B cell (primary cell): ENCODE results near the gene MKRN2. TPM values are rescaled to one million over a fixed set of nuclear protein-coding genes. Genes with fewer than 3 reads are reported as not detected.

Experiments
- ATAC-seq: fragments of 200-7000 bp; cut with Tn5 transposase; one replicate; pipeline ENCODE4 v1.10.0; 2021; ENCODE audit warnings: low read depth, mild to moderate bottlenecking, moderate number of reproducible peaks, moderate library complexity
- CTCF ChIA-PET: fragments of 350-600 bp; sonication (Branson Sonifier 250); formaldehyde crosslinking; loops from one replicate; lab custom pipeline; 2021; ENCODE audit warnings: antibody characterized with exemption, inconsistent platforms; lab: Charles Lee
- POLR2A ChIA-PET: fragments of 350-600 bp; sonication (Branson Sonifier 250); formaldehyde crosslinking; loops from one replicate; lab custom pipeline; 2021; ENCODE audit warnings: antibody characterized with exemption; lab: Charles Lee
- DNase-seq: peaks from one replicate; pipeline ENCODE4 v3.0.0; 2013
- H2AFZ ChIP-seq: 2 replicates; pipeline ENCODE4 v1.6.1; 2012; ENCODE audit warnings: mild to moderate bottlenecking, low read depth, low read length; ENCODE audit not compliant: insufficient read depth, poor library complexity, severe bottlenecking
- H3K27ac ChIP-seq, 2 donors: 1 replicate in 1 of 2; 2 replicates in 1 of 2; pipeline ENCODE4 v1.5.1; 2012 to 2013; ENCODE audit warnings: low read length in 2 of 2, mild to moderate bottlenecking in 2 of 2, moderate library complexity in 1 of 2
- H3K27me3 ChIP-seq, 4 experiments: fragments of 200-600 bp in 1 of 4; sonication (generic) in 1 of 4; replicated peaks in 1 of 4; 1 replicate in 2 of 4; 2 replicates in 2 of 4; pipeline versions ENCODE4 v1.6.1 to v1.7.0; 2013 to 2016; ENCODE audit warnings: low read length in 3 of 4, mild to moderate bottlenecking in 2 of 4, mixed read lengths in 1 of 4, moderate library complexity in 1 of 4; ENCODE audit not compliant: insufficient read depth in 4 of 4, control insufficient read depth in 3 of 4; ENCODE audit errors: control extremely low read depth in 1 of 4
- H3K36me3 ChIP-seq, 2 experiments: replicated peaks in 1 of 2; 1 replicate in 1 of 2; 2 replicates in 1 of 2; pipeline versions ENCODE4 v1.6.1 to v1.7.1; 2013; ENCODE audit warnings: low read length in 1 of 2; ENCODE audit not compliant: insufficient read depth in 2 of 2, control insufficient read depth in 1 of 2; ENCODE audit errors: control extremely low read depth in 1 of 2, extremely low read depth in 1 of 2
- H3K4me1 ChIP-seq, 2 donors: fragments of 200-600 bp in 1 of 2; sonication (generic) in 1 of 2; 1 replicate in 1 of 2; 2 replicates in 1 of 2; pipeline versions ENCODE4 v1.5.1 to v1.6.1; 2013 to 2017; ENCODE audit warnings: low read length in 2 of 2; ENCODE audit not compliant: control insufficient read depth in 2 of 2, insufficient read depth in 2 of 2
- H3K4me2 ChIP-seq: replicated peaks from 2 replicates; pipeline ENCODE3; 2012; ENCODE audit warnings: mild to moderate bottlenecking, low read depth, low read length; ENCODE audit not compliant: poor library complexity, severe bottlenecking
- H3K4me3 ChIP-seq, 5 experiments: fragments of 200-600 bp in 1 of 5; sonication (generic) in 1 of 5; 1 replicate in 3 of 5; 2 replicates in 2 of 5; pipeline versions ENCODE4 v1.5.1 to v1.7.0; 2011 to 2016; ENCODE audit warnings: low read length in 4 of 5, mild to moderate bottlenecking in 4 of 5, low read depth in 2 of 5, control low read depth in 1 of 5, moderate library complexity in 1 of 5; ENCODE audit not compliant: insufficient read depth in 1 of 5; ENCODE audit errors: control extremely low read depth in 1 of 5, extremely low read depth in 1 of 5
- H3K79me2 ChIP-seq: fragments of 200-600 bp; sonication (generic); one replicate; pipeline ENCODE4 v1.6.0; 2016; ENCODE audit warnings: low read length; ENCODE audit not compliant: control insufficient read depth, insufficient read depth
- H3K9ac ChIP-seq: fragments of 200-600 bp; sonication (generic); 2 replicates; pipeline ENCODE4 v1.6.1; 2017; ENCODE audit warnings: mild to moderate bottlenecking, low read length, moderate library complexity
- H3K9me3 ChIP-seq, 3 donors: one replicate each; pipeline versions ENCODE4 v1.6.1 to v1.7.1; 2013; ENCODE audit warnings: low read length in 2 of 3; ENCODE audit not compliant: control insufficient read depth in 2 of 3, insufficient read depth in 1 of 3; ENCODE audit errors: control extremely low read depth in 1 of 3
- H4K20me1 ChIP-seq: 2 replicates; pipeline ENCODE4 v1.6.0; 2012; ENCODE audit warnings: mild to moderate bottlenecking, low read length; ENCODE audit not compliant: insufficient read depth, control insufficient read depth, poor library complexity, severe bottlenecking
- H3K27ac Mint-ChIP-seq: one replicate; pipeline ENCODE4 v1.8.0; 2021; ENCODE audit warnings: mixed read lengths
- H3K27me3 Mint-ChIP-seq: one replicate; pipeline ENCODE4 v1.8.0; 2021; ENCODE audit warnings: mixed read lengths
- H3K4me1 Mint-ChIP-seq: one replicate; pipeline ENCODE4 v1.8.0; 2021; ENCODE audit warnings: mixed read lengths
- H3K4me3 Mint-ChIP-seq: one replicate; pipeline ENCODE4 v1.8.0; 2021; ENCODE audit warnings: mixed read lengths
- H3K9me3 Mint-ChIP-seq: one replicate; pipeline ENCODE4 v1.8.0; 2022; ENCODE audit warnings: mixed read lengths; ENCODE audit not compliant: insufficient read depth
- CTCF ChIP-seq: fragments of 200-600 bp; IDR thresholded peaks from one replicate; pipeline ENCODE4 v1.8.0; 2022; ENCODE audit warnings: antibody characterized with exemption, mild to moderate bottlenecking
- EZH2 ChIP-seq: IDR thresholded peaks from 2 replicates; pipeline ENCODE4 v1.6.1; 2012; ENCODE audit warnings: borderline replicate concordance, low read depth, mild to moderate bottlenecking, moderate library complexity, low read length; ENCODE audit not compliant: insufficient read depth, poor library complexity, severe bottlenecking
- WGBS: methylation state at CpG from one replicate; pipeline ENCODE4 v1.1.5; 2013; ENCODE audit warnings: missing lambda C conversion rate; ENCODE audit not compliant: insufficient coverage; 5-methylcytosine and 5-hydroxymethylcytosine counted together
- intact Hi-C: fragments of 100-400 bp; cut with micrococcal nuclease; formaldehyde crosslinking; loops from one replicate; pipeline ENCODE4 v1.10.0; 2022
- polyA plus RNA-seq: library from polyadenylated mRNA; depleted of rRNA; stranded (reverse); fragments of >200 nt; gene quantifications from 2 replicates; pipeline ENCODE4 v1.2.3, GENCODE V29; 2012
- total RNA-seq, 2 donors: library from RNA; stranded (reverse); fragments of 120-200 nt in 1 of 2; gene quantifications; 1 replicate in 1 of 2; 2 replicates in 1 of 2; pipeline versions ENCODE4 v1.2.3 to v1.2.4, GENCODE V29; 2013 to 2022

The MKRN2 gene
- total and polyA plus RNA-seq, 2 donors (not counting 1 experiment from before 2014, with no cell fraction given): 21.5 to 25.9 TPM

- H3K4me1 Mint-ChIP-seq: peaks cover 11% of the 10 kb centered on the region
- DNase-seq (no peak), ATAC-seq (no peak)
- POLR2A ChIA-PET: no interaction called here
- no peaks in the 10 kb centered on the region for H3K27me3 Mint-ChIP-seq
- no peak overlapping the region for H2AFZ ChIP-seq
- H3K36me3 ChIP-seq: peaks cover 18 to 43% of the 10 kb centered on the region in 2 experiments
- H3K27ac ChIP-seq: no peak overlapping the region
- H3K27me3 ChIP-seq: no peaks in the 10 kb centered on the region
- no peak overlapping the region for H3K9ac ChIP-seq
- H3K27ac Mint-ChIP-seq: no peak overlapping the region
- TF ChIP-seq EZH2 (no peak), CTCF (no peak)
- peaks cover 0 to 4% of the 10 kb centered on the region in 2 donors for H3K4me1 ChIP-seq
- peaks cover 0 to 19% (median 7%) of the 10 kb centered on the region in 3 donors for H3K9me3 ChIP-seq
- H3K79me2 ChIP-seq: peaks cover 50% of the 10 kb centered on the region
- no peak overlapping the region for H3K4me3 ChIP-seq
- 86% methylated on average over 1 of the region's 3 CpGs for WGBS
- no peak overlapping the region for H3K4me3 Mint-ChIP-seq
- H3K4me2 ChIP-seq: no peak overlapping the region
- CTCF ChIA-PET: no interaction called here
- peaks cover 17% of the 10 kb centered on the region for H4K20me1 ChIP-seq
- intact Hi-C loops: no loop called here
- peaks cover 7% of the 10 kb centered on the region for H3K9me3 Mint-ChIP-seq
Measured at GRCh38 chr3:12568747-12569146, 11.9 kb downstream of the MKRN2 start.

GRCh38 chr3:12569836-12570235 lies 12.9 kb downstream of the MKRN2 start:
- ChIA-PET POLR2A (no interaction called here), CTCF (no interaction called here)
- Mint-ChIP-seq H3K27ac (no peak overlapping the region), H3K27me3 (no peaks in the 10 kb centered on the region), H3K4me3 (no peak overlapping the region), H3K4me1 (peaks cover 8% of the 10 kb centered on the region), H3K9me3 (peaks cover 5% of the 10 kb centered on the region)
- 87% methylated on average over 4 of the region's 6 CpGs for WGBS
- H3K9me3 ChIP-seq: peaks cover 0 to 19% (median 7%) of the 10 kb centered on the region in 3 donors
- TF ChIP-seq CTCF: no peak
- TF ChIP-seq EZH2: no peak
- H4K20me1 ChIP-seq: peaks cover 17% of the 10 kb centered on the region
- no peak for ATAC-seq
- no peak overlapping the region for H3K4me3 ChIP-seq
- peaks cover 20 to 53% of the 10 kb centered on the region in 2 experiments for H3K36me3 ChIP-seq
- intact Hi-C loops: no loop called here
- no peak overlapping the region for H3K27ac ChIP-seq
- no peak overlapping the region for H3K9ac ChIP-seq
- peaks cover 39% of the 10 kb centered on the region for H3K79me2 ChIP-seq
- peaks cover 0 to 4% of the 10 kb centered on the region in 2 donors for H3K4me1 ChIP-seq
- DNase-seq: no peak
- H2AFZ ChIP-seq: no peak overlapping the region
- H3K27me3 ChIP-seq: no peaks in the 10 kb centered on the region
- no peak overlapping the region for H3K4me2 ChIP-seq
